Inflammatory macrophage treated with lipopolysaccharide for 4 hours (primary cell): Measurements from ENCODE around the gene KCNN4.
"Not testable (repeated sequence)": the region's sequence is repeated elsewhere in the genome, so short reads cannot be mapped to it uniquely, and the experiment has no call there.

Experiments
- DNase-seq: peaks from one replicate; pipeline ENCODE4 v3.0.0-alpha.2; 2020

The KCNN4 gene

GRCh38 chr19:43774103-43774939 lies 6.5 kb downstream of the KCNN4 start:
- DNase-seq, result no peak

DNA sequence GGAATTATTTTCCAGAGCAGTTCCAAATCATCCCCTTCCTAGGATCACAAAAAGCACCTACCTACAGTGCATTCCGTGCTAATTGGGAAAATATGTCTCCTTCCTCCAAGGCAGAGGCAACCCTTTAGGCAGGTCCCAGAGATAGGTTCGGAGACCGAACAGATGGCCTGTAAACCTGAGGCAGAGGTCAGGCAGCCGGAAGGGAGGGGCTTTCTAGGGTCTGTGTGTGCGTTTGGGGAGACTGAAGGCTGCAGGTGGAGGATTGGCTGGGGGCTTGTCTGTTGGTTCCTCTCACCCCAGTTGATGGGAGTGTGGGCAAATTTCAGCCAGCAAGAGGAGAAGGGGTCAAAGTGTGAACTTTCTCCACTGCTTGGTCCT lies 7.1 kb downstream of the KCNN4 start:
- no peak for DNase-seq

DNA sequence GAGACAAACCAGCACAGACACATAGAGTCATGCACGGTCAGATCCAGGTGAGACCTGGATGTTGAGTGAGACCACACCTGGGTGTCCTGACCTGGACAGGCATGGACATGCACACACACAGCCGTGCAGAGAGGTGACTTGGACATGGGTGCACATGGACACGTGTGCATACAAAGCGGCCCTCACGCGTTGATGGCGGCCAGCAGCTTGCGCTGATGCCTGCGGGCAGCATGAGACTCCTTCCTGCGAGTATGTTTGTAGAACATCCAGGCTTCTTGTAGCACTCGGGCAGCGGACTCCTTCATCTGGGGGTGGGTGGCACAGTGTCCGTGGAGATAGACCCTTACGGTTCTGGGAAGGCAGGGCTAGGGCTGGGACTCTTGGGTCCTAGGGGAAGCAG lies 11.5 kb downstream of the KCNN4 start:
- no peak for DNase-seq

GRCh38 chr19:43768273-43769050 lies 12.3 kb downstream of the KCNN4 start:
- peak; percentile 93 for DNase-seq

DNA sequence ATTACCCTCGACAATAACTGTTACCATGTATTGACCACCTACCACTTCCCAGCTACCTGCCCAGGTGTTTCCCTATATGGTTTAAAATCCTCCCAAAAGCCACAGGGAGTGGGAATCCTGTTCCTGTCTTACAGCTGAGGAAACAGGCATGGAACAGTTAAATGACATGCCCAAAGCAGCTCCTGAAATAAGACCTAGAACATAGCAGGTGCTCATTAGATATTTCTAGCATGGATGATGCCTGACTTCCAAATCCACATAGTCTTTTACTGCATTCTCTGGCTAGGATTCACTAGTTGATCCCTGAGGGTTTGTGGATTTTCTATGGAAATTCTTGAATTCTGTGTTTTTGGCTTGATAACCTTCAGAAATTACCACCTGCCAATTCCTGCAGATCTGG lies 13.0 kb downstream of the KCNN4 start:
- DNase-seq, result no peak

- no peak for DNase-seq
These were observed 13.5 kb downstream of the KCNN4 start for GRCh38 chr19:43767316-43767715.

- no peak for DNase-seq
These were observed 14.1 kb downstream of the KCNN4 start for GRCh38 chr19:43766755-43767043.

DNA sequence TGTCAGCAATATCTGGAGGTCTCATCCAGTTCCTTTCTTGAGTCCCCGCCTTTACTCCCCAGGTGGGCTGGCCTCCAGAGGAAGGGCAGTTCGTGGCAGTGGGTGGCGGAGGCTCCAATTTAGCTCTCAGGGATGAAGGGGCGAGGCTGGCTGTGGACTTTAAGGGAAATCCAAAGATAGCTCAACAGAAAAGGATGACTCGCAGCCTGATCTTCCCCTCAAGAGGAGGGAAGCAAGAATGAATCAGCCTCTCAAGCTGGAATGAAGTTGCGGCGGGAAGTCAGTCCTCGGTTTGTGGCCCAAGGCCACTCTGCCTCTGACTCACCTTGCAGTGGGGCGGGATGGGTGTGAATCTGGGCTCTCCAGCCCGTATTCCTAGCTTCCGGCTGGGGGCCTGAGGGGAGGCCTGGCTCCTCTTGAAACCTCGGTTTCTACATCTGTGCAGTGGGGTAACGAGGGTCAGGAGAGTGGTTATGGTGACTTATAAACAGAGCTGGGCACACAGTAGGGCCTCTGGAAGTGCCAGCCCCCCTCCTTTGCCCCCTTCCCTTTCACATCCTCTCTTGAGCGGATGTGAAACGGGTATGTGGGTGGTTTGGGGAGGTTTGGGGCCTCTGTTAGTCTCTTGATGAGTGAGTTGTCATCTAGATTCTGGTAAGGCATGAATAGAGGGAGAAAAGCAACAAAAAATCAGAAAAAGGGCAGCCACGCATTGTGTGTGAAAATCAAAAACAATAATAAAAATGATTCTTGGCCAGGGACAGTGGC lies 15.5 kb downstream of the KCNN4 start:
- DNase-seq, result peak; percentile 99

GRCh38 chr19:43764684-43765083 lies 16.1 kb downstream of the KCNN4 start:
- DNase-seq, result not testable (repeated sequence)

GRCh38 chr19:43763473-43763939 lies 17.3 kb downstream of the KCNN4 start:
- DNase-seq, result peak; percentile 97

GRCh38 chr19:43762814-43763213 lies 18.0 kb downstream of the KCNN4 start:
- no peak for DNase-seq

DNA sequence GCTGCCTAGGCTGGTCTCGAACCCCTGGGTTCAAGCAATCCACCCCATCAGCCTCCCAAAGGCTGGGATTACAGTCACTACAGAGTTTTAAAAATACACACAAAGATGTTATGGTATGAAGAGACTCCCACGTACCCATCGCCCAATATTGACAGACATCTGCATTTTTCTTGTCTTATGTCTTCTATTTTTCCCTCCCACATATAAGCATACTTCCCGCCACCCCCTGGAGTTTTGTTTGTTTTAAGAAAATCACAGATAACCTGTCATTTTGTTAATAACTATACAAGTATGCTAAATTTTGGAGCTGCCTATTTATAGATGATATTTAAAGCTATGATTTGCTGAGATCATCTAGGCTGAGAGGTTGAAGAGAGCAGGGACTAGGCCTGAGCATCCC lies 19.8 kb downstream of the KCNN4 start:
- no peak for DNase-seq

GRCh38 chr19:43759515-43759914 lies 21.3 kb downstream of the KCNN4 start:
- DNase-seq, result peak; percentile 38

- DNase-seq, result peak; percentile 91
These were observed 25.4 kb downstream of the KCNN4 start for GRCh38 chr19:43755256-43755801.

DNA sequence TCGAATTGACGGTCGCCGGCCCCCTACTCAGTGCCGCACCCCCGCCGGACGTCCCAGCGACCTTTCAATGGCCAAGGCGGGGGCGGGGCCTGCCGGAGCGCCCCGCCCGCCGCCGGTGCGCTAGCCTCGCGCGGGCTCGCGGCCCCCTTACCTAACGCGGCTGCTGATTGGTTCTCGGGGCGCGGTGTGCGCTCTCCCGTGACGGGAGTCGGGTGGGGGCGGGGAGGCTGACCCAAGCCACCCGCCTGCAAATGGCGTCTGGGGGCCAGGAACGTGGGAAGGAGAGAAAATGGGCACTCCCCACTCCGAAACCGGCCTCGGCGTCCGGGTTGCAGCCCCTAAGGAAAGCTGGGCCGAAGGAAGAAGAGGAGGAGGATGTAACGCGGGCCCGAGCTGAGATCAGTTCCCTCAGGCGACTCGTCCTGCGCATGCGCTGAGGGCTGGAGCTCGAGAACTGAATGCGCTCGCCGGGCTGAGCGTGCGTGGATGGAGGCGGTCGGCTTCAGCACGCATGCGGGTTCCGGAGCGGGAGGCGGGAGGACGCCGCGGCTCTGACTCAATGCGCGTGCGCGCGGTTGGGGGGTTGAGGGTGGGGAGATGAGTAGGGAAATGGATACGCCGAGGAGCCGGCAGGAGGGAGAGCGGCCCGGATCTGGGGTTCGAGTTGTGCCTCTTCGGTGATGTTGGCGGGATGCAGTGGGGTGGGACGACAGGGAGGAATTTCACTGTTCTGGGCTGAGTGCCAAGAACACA lies 26.1 kb downstream of the KCNN4 start, which contains the start of gene SMG9:
TSS of gene SMG9 (minus strand) at position 460 of the 753 bp plus-strand sequence. CDS start 4,221 bp downstream, outside the sequence.
- DNase-seq, result peak; percentile 99

- no peak for DNase-seq
These were observed 26.6 kb downstream of the KCNN4 start for GRCh38 chr19:43754253-43754502.

- DNase-seq, result no peak
These were observed 28.4 kb downstream of the KCNN4 start for GRCh38 chr19:43752287-43752875.

- peak; percentile 35 for DNase-seq
These were observed 29.1 kb downstream of the KCNN4 start for GRCh38 chr19:43751466-43752220.

GRCh38 chr19:43749898-43750297 lies 30.9 kb downstream of the KCNN4 start:
- no peak for DNase-seq

DNA sequence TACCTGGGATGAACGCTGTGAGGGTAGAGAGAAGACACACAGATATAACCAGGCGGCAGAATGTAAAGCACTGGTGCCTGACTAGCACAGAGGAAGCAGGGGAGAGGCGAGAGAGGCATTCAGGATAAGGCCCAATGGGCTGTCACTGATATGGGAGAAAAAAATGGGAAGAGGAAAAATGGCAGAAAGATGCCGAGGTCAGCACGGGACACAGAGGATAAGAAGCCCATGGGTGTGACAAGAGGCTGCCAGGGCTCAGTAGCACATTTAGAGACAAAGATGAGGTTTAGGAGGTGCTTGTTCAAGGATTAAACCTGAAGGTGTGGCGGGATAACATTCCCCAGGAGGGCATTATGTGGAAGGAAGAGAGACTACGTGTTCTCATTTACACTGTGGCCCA lies 31.6 kb downstream of the KCNN4 start:
- DNase-seq, result no peak

GRCh38 chr19:43748685-43749084 lies 32.1 kb downstream of the KCNN4 start:
- no peak for DNase-seq
